Pancreas (tissue), 10 donors: ENCODE measurements around the gene PAM16. TPM values are rescaled to one million over a fixed set of nuclear protein-coding genes. Genes with fewer than 3 reads are reported as not detected.

ENCODE experiments used
- ATAC-seq, 4 donors: fragments of 200-7000 bp; cut with Tn5 transposase; one replicate each; pipeline versions ENCODE4 v1.8.0 to v1.9.1; 2020; ENCODE audit warnings: mild to moderate bottlenecking in 4 of 4, moderate library complexity in 4 of 4
- DNase-seq, 6 donors: peaks; one replicate each; pipeline ENCODE4 v3.0.0-alpha.2; 2020
- FAIRE-seq: peaks from 2 replicates; lab custom pipeline; 2012; peaks lifted over from hg19 to GRCh38; lab: Jason Lieb, UNC
- H3K27ac ChIP-seq, 4 donors: fragments of 200-600 bp; sonication (generic); 1 replicate in 3 of 4; 2 replicates in 1 of 4; pipeline versions ENCODE4 v1.5.0 to v1.8.0; 2020
- H3K27me3 ChIP-seq, 4 donors: fragments of 200-600 bp; one replicate each; pipeline ENCODE4 v1.8.0; 2021
- H3K36me3 ChIP-seq, 3 donors: fragments of 200-600 bp; sonication (generic) in 1 of 3; one replicate each; pipeline versions ENCODE4 v1.5.0 to v1.8.0; 2020 to 2021
- H3K4me1 ChIP-seq, 3 donors: fragments of 200-600 bp; one replicate each; pipeline ENCODE4 v1.8.0; 2021
- H3K4me3 ChIP-seq, 4 donors: fragments of 200-600 bp; sonication (generic) in 2 of 4; one replicate each; pipeline versions ENCODE4 v1.5.0 to v1.8.0; 2020 to 2021
- H3K9me3 ChIP-seq, 4 donors: fragments of 200-600 bp; one replicate each; pipeline ENCODE4 v1.8.0; 2021
- WGBS, 2 donors: extraction: QIAGEN DNeasy Blood & Tissue Kit; methylation state at CpG; one replicate each; pipeline ENCODE4 v1.1.7; 2013; 5-methylcytosine and 5-hydroxymethylcytosine counted together
- intact Hi-C, 3 donors: fragments of 100-400 bp; cut with DNase I; formaldehyde crosslinking; loops; one replicate each; pipeline versions ENCODE4 v1.11.1 to v1.14.2; 2022
- polyA plus RNA-seq, 2 donors: library from polyadenylated mRNA; stranded (reverse); fragments of 200-250 nt; gene quantifications; one replicate each; pipeline ENCODE4 v1.2.3, GENCODE V29; 2013
- total RNA-seq, 6 donors: library from RNA; stranded (reverse); fragmentation: NEBNext Ultra II Directional in 4 of 6; extraction: Animal tissue kit (Norgen Biotek cat#: 25700) in 4 of 6; gene quantifications; one replicate each; pipeline versions ENCODE4 v1.2.1 to v1.2.4, GENCODE V29; 2021 to 2023
- TF ChIP-seq, protein P1 (sequence below), 4 donors: fragments of 200-600 bp; sonication (generic) in 3 of 4; IDR thresholded peaks; one replicate each; pipeline versions ENCODE4 v1.5.0 to v1.8.0; 2021; ENCODE audit warnings: antibody characterized with exemption in 4 of 4
- donor health status: healthy with polysubstance abuse.
- donor health status: DM: no; HTN: no; CAD: no; lungs with moderate emphysema.
- donor health status: DM: no; HTN: no; CAD: no.
- donor health status: control.
- donor health status: control.
- donor health status: Bipolar disorder and iron deficiency.
- donor health status: DM: yes; HTN: yes; CAD: no.
- donor health status: DM: no; HTN: no; CAD: no.
- donor health status: DM: no; HTN: no; CAD: no.
- donor health status: DM: yes; HTN: yes; CAD: no.

The PAM16 gene
- total and polyA plus RNA-seq, 8 donors, result 12.2 to 106 (median 27.2) TPM

- ATAC-seq, result no peak
Observed at GRCh38 chr16:4370151-4370550, 19.0 kb upstream of the PAM16 start.

DNA sequence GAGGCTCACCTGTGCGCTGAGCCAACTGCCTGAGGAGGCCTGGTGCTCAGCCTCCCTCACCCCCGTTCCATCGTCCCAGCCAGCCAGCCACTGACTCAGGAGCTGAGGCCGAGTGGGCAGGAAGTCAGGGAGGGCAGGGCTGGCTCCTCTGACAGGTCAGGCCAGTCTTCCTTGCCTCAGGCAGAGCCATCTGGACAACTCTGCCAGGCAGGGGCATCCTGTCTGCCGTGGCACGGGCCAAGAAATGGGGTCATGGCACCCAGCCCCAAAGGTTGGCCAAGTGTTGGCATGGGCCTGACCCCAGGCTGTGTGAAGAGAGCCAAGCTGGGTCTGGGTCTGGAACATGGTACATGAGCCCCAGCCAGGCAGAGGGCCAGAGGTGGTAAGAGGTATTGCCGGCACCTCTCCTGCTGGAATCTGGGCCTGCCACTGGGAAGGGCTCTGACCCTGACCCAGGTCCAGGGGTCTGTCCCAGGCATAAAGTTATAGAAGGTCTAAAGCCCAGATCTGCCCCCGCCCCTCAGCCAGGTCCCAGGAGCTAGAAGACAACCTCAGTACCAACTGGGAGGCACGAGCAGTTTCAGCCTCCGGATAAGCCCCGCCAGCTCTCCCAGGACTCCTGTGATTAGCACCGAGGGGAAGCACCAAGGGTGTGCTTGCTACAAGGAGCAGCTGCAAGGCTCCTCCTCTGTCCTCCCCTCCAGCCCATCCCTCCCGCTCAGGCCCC is 18.0 kb upstream of the PAM16 start:
- no peak overlapping the region for H3K4me3 ChIP-seq
- intact Hi-C loops, result no loop called here
- TF ChIP-seq, protein P1, sequence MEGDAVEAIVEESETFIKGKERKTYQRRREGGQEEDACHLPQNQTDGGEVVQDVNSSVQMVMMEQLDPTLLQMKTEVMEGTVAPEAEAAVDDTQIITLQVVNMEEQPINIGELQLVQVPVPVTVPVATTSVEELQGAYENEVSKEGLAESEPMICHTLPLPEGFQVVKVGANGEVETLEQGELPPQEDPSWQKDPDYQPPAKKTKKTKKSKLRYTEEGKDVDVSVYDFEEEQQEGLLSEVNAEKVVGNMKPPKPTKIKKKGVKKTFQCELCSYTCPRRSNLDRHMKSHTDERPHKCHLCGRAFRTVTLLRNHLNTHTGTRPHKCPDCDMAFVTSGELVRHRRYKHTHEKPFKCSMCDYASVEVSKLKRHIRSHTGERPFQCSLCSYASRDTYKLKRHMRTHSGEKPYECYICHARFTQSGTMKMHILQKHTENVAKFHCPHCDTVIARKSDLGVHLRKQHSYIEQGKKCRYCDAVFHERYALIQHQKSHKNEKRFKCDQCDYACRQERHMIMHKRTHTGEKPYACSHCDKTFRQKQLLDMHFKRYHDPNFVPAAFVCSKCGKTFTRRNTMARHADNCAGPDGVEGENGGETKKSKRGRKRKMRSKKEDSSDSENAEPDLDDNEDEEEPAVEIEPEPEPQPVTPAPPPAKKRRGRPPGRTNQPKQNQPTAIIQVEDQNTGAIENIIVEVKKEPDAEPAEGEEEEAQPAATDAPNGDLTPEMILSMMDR (IDR thresholded peaks at IDR 0.05), result no peak
- WGBS, 2 donors, result 89 to 90% methylated on average over 13 of the region's 13 CpGs
- FAIRE-seq, result no peak
- H3K4me1 ChIP-seq, result peaks cover 0 to 4% (median 3%) of the 10 kb centered on the region in 3 donors
- no peak overlapping the region for H3K27ac ChIP-seq
- no peaks in the 10 kb centered on the region for H3K9me3 ChIP-seq
- H3K27me3 ChIP-seq, result no peaks in the 10 kb centered on the region
- ATAC-seq, result no peak
- DNase-seq, result peak in 2 of 6 donors; percentile 29 to 53
- H3K36me3 ChIP-seq, result no peaks in the 10 kb centered on the region

More at GRCh38 chr16:4370151-4370550, 19.0 kb upstream of the PAM16 start:
- Histone ChIP-seq H3K9me3 (no peaks in the 10 kb centered on the region), H3K27me3 (no peaks in the 10 kb centered on the region), H3K4me3 (no peak overlapping the region), H3K36me3 (no peaks in the 10 kb centered on the region), H3K4me1 (peaks cover 0 to 10% (median 10%) of the 10 kb centered on the region in 3 donors), H3K27ac (peak overlapping the region in 2 of 4 donors; percentile 27 to 41)
- intact Hi-C loops, result no loop called here
- no peak for FAIRE-seq
- TF ChIP-seq, protein P1 (IDR thresholded peaks at IDR 0.05), result no peak
- 76 to 80% methylated on average over 3 of the region's 3 CpGs for WGBS, 2 donors
- no peak for DNase-seq

- Histone ChIP-seq H3K27me3 (no peaks in the 10 kb centered on the region), H3K9me3 (no peaks in the 10 kb centered on the region), H3K4me1 (no peaks in the 10 kb centered on the region), H3K27ac (no peak overlapping the region), H3K36me3 (no peaks in the 10 kb centered on the region), H3K4me3 (no peak overlapping the region)
- FAIRE-seq (no peak), ATAC-seq (no peak), DNase-seq (no peak)
- TF ChIP-seq, protein P1 (IDR thresholded peaks at IDR 0.05), result no peak
- WGBS, 2 donors, result 87 to 94% methylated on average over 5 of the region's 5 CpGs
- intact Hi-C loops, result no loop called here
Observed at GRCh38 chr16:4367393-4367856, 16.3 kb upstream of the PAM16 start.

GRCh38 chr16:4366016-4366415 is 14.9 kb upstream of the PAM16 start:
- FAIRE-seq, result no peak
- H3K4me1 ChIP-seq, result no peaks in the 10 kb centered on the region
- ATAC-seq, result no peak
- H3K27ac ChIP-seq, result no peak overlapping the region
- no peaks in the 10 kb centered on the region for H3K36me3 ChIP-seq
- H3K9me3 ChIP-seq, result no peaks in the 10 kb centered on the region
- no peak overlapping the region for H3K4me3 ChIP-seq
- TF ChIP-seq, protein P1 (IDR thresholded peaks at IDR 0.05), result no peak
- WGBS, 2 donors, result 89 to 91% methylated on average over 13 of the region's 13 CpGs
- no peaks in the 10 kb centered on the region for H3K27me3 ChIP-seq
- DNase-seq, result peak in 1 of 6 donors; percentile 62
- intact Hi-C loops, result no loop called here

DNA sequence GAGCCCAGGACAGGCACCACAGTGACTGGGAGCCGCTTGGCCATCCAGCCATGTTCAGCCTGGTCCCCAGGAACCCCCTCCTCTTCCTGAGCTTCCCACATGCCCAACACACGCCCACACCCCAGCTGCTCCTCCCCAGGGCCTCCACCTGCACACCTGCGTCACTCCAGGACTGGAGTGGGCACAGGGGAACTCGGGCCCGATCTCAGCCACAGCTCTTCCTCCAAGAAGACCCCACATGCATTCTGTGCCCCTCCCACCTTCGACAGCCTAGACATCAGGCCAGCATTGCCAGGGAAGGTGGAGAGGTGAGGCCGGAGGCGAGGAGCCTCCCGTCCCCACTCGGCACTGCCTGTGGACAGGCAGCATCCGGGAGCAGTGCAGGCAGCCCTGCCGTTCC is 14.5 kb upstream of the PAM16 start:
- intact Hi-C loops, result no loop called here
- Histone ChIP-seq H3K36me3 (no peaks in the 10 kb centered on the region), H3K9me3 (no peaks in the 10 kb centered on the region), H3K4me1 (no peaks in the 10 kb centered on the region), H3K27me3 (no peaks in the 10 kb centered on the region), H3K4me3 (no peak overlapping the region), H3K27ac (no peak overlapping the region)
- FAIRE-seq (no peak), DNase-seq (peak in 1 of 6 donors; percentile 51), ATAC-seq (no peak)
- TF ChIP-seq, protein P1 (IDR thresholded peaks at IDR 0.05), result no peak
- 93 to 98% methylated on average over 12 of the region's 12 CpGs for WGBS, 2 donors
